Lower leg skin (tissue), 3 donors: ENCODE measurements around the gene ANKRD23.

ENCODE experiments used
- CTCF ChIP-seq, 3 donors: fragments of 450-650 bp; IDR thresholded peaks; one replicate each; pipeline ENCODE4 v1.5.1; 2016; ENCODE audit warnings: antibody characterized with exemption in 3 of 3, mild to moderate bottlenecking in 3 of 3, moderate library complexity in 2 of 3
- POLR2A ChIP-seq, 2 donors: fragments of 450-650 bp; IDR thresholded peaks; one replicate each; pipeline ENCODE4 v1.6.1; 2016 to 2017; ENCODE audit warnings: antibody characterized with exemption in 2 of 2, mild to moderate bottlenecking in 1 of 2, moderate library complexity in 1 of 2

- TF ChIP-seq POLR2A (IDR thresholded peaks at IDR 0.05) (no peak), CTCF (IDR thresholded peaks at IDR 0.05) (no peak)
Measured at GRCh38 chr2:96882906-96883305, 39.1 kb upstream of the ANKRD23 start.
